H1 (cell line): Measurements from ENCODE around the gene SIRT6. TPM values are rescaled to one million over a fixed set of nuclear protein-coding genes. Genes with fewer than 3 reads are reported as not detected.

Source experiments
- CTCF ChIA-PET: fragments of 300-600 bp; sonication (Branson Sonifier 250); formaldehyde crosslinking; loops from one replicate; lab custom pipeline; 2021; ENCODE audit not compliant: partially characterized antibody; lab: Charles Lee
- POLR2A ChIA-PET: fragments of 300-600 bp; sonication (Branson Sonifier 250); formaldehyde crosslinking; loops from one replicate; lab custom pipeline; 2021; ENCODE audit warnings: inconsistent platforms; ENCODE audit not compliant: partially characterized antibody; lab: Charles Lee
- DNase-seq, 2 experiments: peaks; one replicate each; pipeline versions ENCODE4 v3.0.0 to v3.0.0-alpha.2; 2010 to 2022; ENCODE audit warnings: low spot score in 2 of 2, low read depth in 1 of 2, mixed read lengths in 1 of 2
- FAIRE-seq: peaks from 2 replicates; lab custom pipeline; 2011; peaks lifted over from hg19 to GRCh38; lab: Jason Lieb, UNC
- H2AFZ ChIP-seq: 2 replicates; pipeline ENCODE4 v1.8.1; 2012; ENCODE audit warnings: low read length, inconsistent platforms
- H2AK5ac ChIP-seq: 2 replicates; pipeline ENCODE4 v1.6.1; 2013; ENCODE audit warnings: low read depth, low read length
- H2BK120ac ChIP-seq: replicated peaks from 2 replicates; pipeline ENCODE3; 2013; ENCODE audit warnings: low read depth, low read length, inconsistent platforms
- H2BK12ac ChIP-seq: 2 replicates; pipeline ENCODE4 v1.6.1; 2013; ENCODE audit warnings: low read depth, low read length
- H2BK15ac ChIP-seq: 2 replicates; pipeline ENCODE4 v1.6.1; 2013; ENCODE audit warnings: low read length
- H2BK20ac ChIP-seq: 2 replicates; pipeline ENCODE4 v1.6.1; 2013; ENCODE audit warnings: low read length
- H2BK5ac ChIP-seq: 2 replicates; pipeline ENCODE4 v1.6.1; 2013; ENCODE audit warnings: low read depth, low read length
- H3K14ac ChIP-seq: 2 replicates; pipeline ENCODE4 v1.6.1; 2013; ENCODE audit warnings: inconsistent platforms; ENCODE audit not compliant: insufficient read length
- H3K18ac ChIP-seq: 2 replicates; pipeline ENCODE4 v1.6.1; 2013; ENCODE audit warnings: low read length; ENCODE audit errors: extremely low read depth
- H3K23ac ChIP-seq: 2 replicates; pipeline ENCODE4 v1.6.1; 2013; ENCODE audit warnings: inconsistent platforms; ENCODE audit not compliant: insufficient read length
- H3K23me2 ChIP-seq: 2 replicates; pipeline ENCODE4 v1.6.1; 2013; ENCODE audit warnings: low read depth, low read length
- H3K27ac ChIP-seq: 2 replicates; pipeline ENCODE4 v1.6.1; 2011; ENCODE audit warnings: low read depth, low read length, inconsistent platforms
- H3K27me3 ChIP-seq, 4 experiments: replicated peaks in 1 of 4; 1 replicate in 1 of 4; 2 replicates in 3 of 4; pipeline versions ENCODE4 v1.6.1 to v1.8.1; 2011 to 2013; ENCODE audit warnings: low read length in 3 of 4, mild to moderate bottlenecking in 3 of 4, inconsistent platforms in 2 of 4, mixed read lengths in 2 of 4, moderate library complexity in 1 of 4; ENCODE audit not compliant: control insufficient read depth in 3 of 4, insufficient read depth in 3 of 4; ENCODE audit errors: extremely low read depth in 1 of 4
- H3K36me3 ChIP-seq, 4 experiments: 2 replicates each; pipeline versions ENCODE4 v1.6.1 to v1.8.1; 2011 to 2013; ENCODE audit warnings: mild to moderate bottlenecking in 4 of 4, low read length in 3 of 4, moderate library complexity in 2 of 4, control low read depth in 1 of 4, inconsistent platforms in 1 of 4; ENCODE audit not compliant: insufficient read depth in 4 of 4, control insufficient read depth in 2 of 4
- H3K4ac ChIP-seq: replicated peaks from 2 replicates; pipeline ENCODE3; 2013; ENCODE audit warnings: low read length, low read depth, mixed read lengths, inconsistent platforms; ENCODE audit not compliant: insufficient read length
- H3K4me1 ChIP-seq, 4 experiments: replicated peaks in 1 of 4; 1 replicate in 1 of 4; 2 replicates in 3 of 4; pipeline versions ENCODE4 v1.6.1 to v1.8.1; 2011 to 2013; ENCODE audit warnings: low read length in 3 of 4, inconsistent platforms in 2 of 4, mixed read lengths in 1 of 4; ENCODE audit not compliant: insufficient read depth in 4 of 4, control insufficient read depth in 3 of 4
- H3K4me2 ChIP-seq, 2 experiments: 2 replicates each; pipeline versions ENCODE4 v1.6.1 to v1.8.1; 2011 to 2013; ENCODE audit warnings: low read depth in 2 of 2, low read length in 2 of 2, control low read depth in 1 of 2, inconsistent platforms in 1 of 2, mild to moderate bottlenecking in 1 of 2; ENCODE audit not compliant: insufficient read depth in 1 of 2
- H3K4me3 ChIP-seq, 4 experiments: fragments of 200-600, 300-600 bp in 1 of 4; sonication (generic), shearing (Covaris generic), sonication (Bioruptor Twin) in 1 of 4; 2 replicates each; pipeline versions ENCODE4 v1.5.1 to v1.8.1; 2011 to 2016; ENCODE audit warnings: low read length in 4 of 4, low read depth in 3 of 4, control low read depth in 2 of 4, inconsistent platforms in 2 of 4, mild to moderate bottlenecking in 2 of 4, mixed read lengths in 1 of 4, moderate library complexity in 1 of 4; ENCODE audit not compliant: insufficient read depth in 2 of 4; ENCODE audit errors: extremely low read depth in 1 of 4
- H3K56ac ChIP-seq: replicated peaks from 2 replicates; pipeline ENCODE3; 2013; ENCODE audit warnings: low read depth, mild to moderate bottlenecking, mixed read lengths, low read length, inconsistent platforms; ENCODE audit not compliant: insufficient read length
- H3K79me1 ChIP-seq: 2 replicates; pipeline ENCODE4 v1.6.1; 2013; ENCODE audit warnings: low read depth, low read length, control low read depth
- H3K79me2 ChIP-seq, 2 experiments: 2 replicates each; pipeline versions ENCODE4 v1.6.1 to v1.8.1; 2012 to 2013; ENCODE audit warnings: low read length in 2 of 2, mild to moderate bottlenecking in 2 of 2, inconsistent platforms in 1 of 2; ENCODE audit not compliant: insufficient read depth in 2 of 2, control insufficient read depth in 1 of 2
- H3K9ac ChIP-seq, 4 experiments: replicated peaks in 1 of 4; 1 replicate in 1 of 4; 2 replicates in 3 of 4; pipeline versions ENCODE4 v1.6.1 to v1.8.1; 2011 to 2013; ENCODE audit warnings: low read depth in 3 of 4, low read length in 3 of 4, control low read depth in 2 of 4, mild to moderate bottlenecking in 2 of 4, moderate library complexity in 2 of 4, inconsistent platforms in 1 of 4; ENCODE audit errors: extremely low read depth in 1 of 4
- H3K9me3 ChIP-seq, 2 experiments: 2 replicates each; pipeline versions ENCODE4 v1.6.1 to v1.8.1; 2012 to 2013; ENCODE audit warnings: mild to moderate bottlenecking in 2 of 2, moderate library complexity in 2 of 2, control low read depth in 1 of 2, inconsistent platforms in 1 of 2, low read depth in 1 of 2, low read length in 1 of 2, mixed read lengths in 1 of 2; ENCODE audit not compliant: insufficient read depth in 2 of 2
- H4K20me1 ChIP-seq, 2 experiments: replicated peaks in 1 of 2; 2 replicates each; pipeline versions ENCODE3 to v1.8.1; 2011 to 2013; ENCODE audit warnings: inconsistent platforms in 2 of 2, low read length in 2 of 2, mild to moderate bottlenecking in 1 of 2; ENCODE audit not compliant: insufficient read depth in 2 of 2, control insufficient read depth in 1 of 2
- H4K5ac ChIP-seq: 2 replicates; pipeline ENCODE4 v1.6.1; 2013; ENCODE audit warnings: low read length, low read depth, mixed read lengths, inconsistent platforms; ENCODE audit not compliant: insufficient read length
- H4K8ac ChIP-seq: 2 replicates; pipeline ENCODE4 v1.8.0; 2013; ENCODE audit warnings: mild to moderate bottlenecking, moderate library complexity, low read length, inconsistent platforms; ENCODE audit not compliant: insufficient read depth; ENCODE audit errors: extremely low read depth
- H4K91ac ChIP-seq: replicated peaks from 2 replicates; pipeline ENCODE3; 2013; ENCODE audit warnings: low read length, mixed read lengths, inconsistent platforms; ENCODE audit not compliant: insufficient read length
- GTF2F1 ChIP-seq: IDR thresholded peaks from 2 replicates; pipeline ENCODE4 v1.6.1; 2012; ENCODE audit warnings: low read depth, low read length, improper control_type of control experiment, borderline replicate concordance
- RXRA ChIP-seq: IDR thresholded peaks from 2 replicates; pipeline ENCODE4 v1.6.1; 2011; ENCODE audit warnings: low read depth, mild to moderate bottlenecking, low read length, moderate library complexity; ENCODE audit not compliant: insufficient read depth
- WGBS, 2 experiments: shearing (Covaris generic) in 1 of 2; methylation state at CpG; one replicate each; pipeline versions ENCODE4 v1.1.6 to v1.1.7; 2013 to 2015; ENCODE audit warnings: low lambda C conversion rate in 2 of 2, mixed read lengths in 2 of 2, inconsistent platforms in 1 of 2, low coverage in 1 of 2, missing lambda C conversion rate in 1 of 2; ENCODE audit not compliant: insufficient replicate concordance in 2 of 2, insufficient coverage in 1 of 2, insufficient read length in 1 of 2; ENCODE audit errors: extremely low coverage in 1 of 2, missing lambda C conversion rate in 1 of 2; 5-methylcytosine and 5-hydroxymethylcytosine counted together
- polyA plus RNA-seq, 7 experiments: library from polyadenylated mRNA; depleted of rRNA in 3 of 7; stranded (reverse) in 5 of 7; unstranded in 2 of 7; fragments of >200 nt in 5 of 7; fragments of 200-250 nt in 2 of 7; gene quantifications; 1 replicate in 5 of 7; 2 replicates in 1 of 7; 4 replicates in 1 of 7; pipeline versions ENCODE4 v1.2.1 to v1.2.3, GENCODE V29; 2011 to 2013; ENCODE audit warnings: missing spikeins in 2 of 7, mixed read lengths in 2 of 7
- total RNA-seq: library from RNA; stranded (reverse); fragmentation: NEBNext Ultra II Directional; extraction: Animal tissue kit (Norgen Biotek cat#: 25700); gene quantifications from 2 replicates; pipeline ENCODE4 v1.2.1, GENCODE V29; 2021

SIRT6 gene
- total and polyA plus RNA-seq, 2 of the 8 experiments (the other 6 are each of a cell fraction or from before 2014, with no cell fraction given) = 25.2 to 27.0 TPM

- Histone ChIP-seq H2BK15ac (no peak overlapping the region), H2AK5ac (no peak overlapping the region), H3K23me2 (peaks cover 7% of the 10 kb centered on the region; the same call in 1 of the 2 replicates), H4K91ac (no peak overlapping the region), H4K20me1 (no peaks in the 10 kb centered on the region), H3K9me3 (no peaks in the 10 kb centered on the region), H3K4me2 (no peak overlapping the region), H2BK20ac (no peak overlapping the region), H4K8ac (no peak overlapping the region), H3K79me2 (no peaks in the 10 kb centered on the region), H2BK12ac (no peak overlapping the region), H3K4me3 (no peak overlapping the region), H3K56ac (no peak overlapping the region), H2BK120ac (no peak overlapping the region), H3K18ac (no peak overlapping the region), H3K79me1 (no peaks in the 10 kb centered on the region), H3K9ac (no peak overlapping the region), H2BK5ac (no peak overlapping the region), H3K27me3 (0 out of 7 replicates have a peak, but pooled peaks cover 0 to 2% (median 0%) of the 10 kb centered on the region in 4 experiments), H2AFZ (no peak overlapping the region), H3K23ac (no peak overlapping the region), H3K4ac (no peak overlapping the region), H3K27ac (no peak overlapping the region), H3K36me3 (no peaks in the 10 kb centered on the region), H3K4me1 (peaks cover 0 to under 1% (median 0%) of the 10 kb centered on the region in 4 experiments; a peak in 2 of 7 replicates), H3K14ac (no peak overlapping the region), H4K5ac (no peak overlapping the region)
- no peak for DNase-seq
- FAIRE-seq = no peak
- 83% methylated on average over 5 of the region's 5 CpGs; no CpG with 5 or more reads in 1 of the 2 experiments for WGBS, 2 experiments
- ChIA-PET POLR2A (interaction anchor here (1.8 kb wide), 1 partner anchor 9 kb away, joined by 4 read pairs; no protein-coding TSS in a partner anchor), CTCF (interaction anchor here (0.5 to 2.3 kb wide), 6 partner anchors 12 to 50 kb away, joined by 3 to 7 read pairs (median 4); no protein-coding TSS in a partner anchor)
- TF ChIP-seq RXRA (no peak), GTF2F1 (no peak)
Observed at GRCh38 chr19:4189641-4190040, 7.3 kb upstream of the SIRT6 start.
